GM12875 (cell line): ENCODE measurements around the gene CPEB4.

Experiments
- H3K4me3 ChIP-seq: one replicate; pipeline ENCODE4 v1.5.1; 2011; ENCODE audit warnings: low read depth, low read length, control low read depth
- TF ChIP-seq, protein P1 (sequence below): IDR thresholded peaks from 2 replicates; pipeline ENCODE4 v1.5.1; 2011; ENCODE audit warnings: low read depth, mild to moderate bottlenecking, control low read depth, inconsistent platforms, low read length, moderate library complexity, borderline replicate concordance; ENCODE audit not compliant: insufficient read depth

CPEB4 gene

DNA sequence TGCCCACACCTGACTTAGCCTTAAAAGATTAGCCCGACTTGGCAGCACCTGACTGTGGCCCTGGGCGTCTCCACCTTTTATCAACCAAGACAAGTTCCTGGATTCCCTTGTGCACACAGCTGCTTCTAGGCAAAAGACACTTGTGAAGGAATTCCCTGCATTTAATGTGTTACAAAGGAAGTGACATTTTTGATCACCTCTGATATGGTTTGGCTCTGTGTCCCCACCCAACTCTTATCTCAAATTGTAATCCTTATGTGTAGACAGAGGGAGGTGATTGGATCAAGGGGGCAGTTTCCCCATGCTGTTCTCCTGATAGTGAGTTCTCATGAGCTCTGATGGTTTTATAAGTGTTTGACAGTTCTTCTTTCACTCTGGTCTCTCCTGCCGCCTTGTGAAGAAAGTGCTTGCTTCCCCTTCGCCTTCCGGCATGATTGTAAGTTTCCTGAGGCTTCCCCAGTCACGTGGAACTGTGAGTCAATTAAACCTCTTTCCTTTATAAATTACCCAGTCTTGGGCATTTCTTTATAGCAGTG, 2.6 kb upstream of the CPEB4 start:
- TF ChIP-seq, protein P1, sequence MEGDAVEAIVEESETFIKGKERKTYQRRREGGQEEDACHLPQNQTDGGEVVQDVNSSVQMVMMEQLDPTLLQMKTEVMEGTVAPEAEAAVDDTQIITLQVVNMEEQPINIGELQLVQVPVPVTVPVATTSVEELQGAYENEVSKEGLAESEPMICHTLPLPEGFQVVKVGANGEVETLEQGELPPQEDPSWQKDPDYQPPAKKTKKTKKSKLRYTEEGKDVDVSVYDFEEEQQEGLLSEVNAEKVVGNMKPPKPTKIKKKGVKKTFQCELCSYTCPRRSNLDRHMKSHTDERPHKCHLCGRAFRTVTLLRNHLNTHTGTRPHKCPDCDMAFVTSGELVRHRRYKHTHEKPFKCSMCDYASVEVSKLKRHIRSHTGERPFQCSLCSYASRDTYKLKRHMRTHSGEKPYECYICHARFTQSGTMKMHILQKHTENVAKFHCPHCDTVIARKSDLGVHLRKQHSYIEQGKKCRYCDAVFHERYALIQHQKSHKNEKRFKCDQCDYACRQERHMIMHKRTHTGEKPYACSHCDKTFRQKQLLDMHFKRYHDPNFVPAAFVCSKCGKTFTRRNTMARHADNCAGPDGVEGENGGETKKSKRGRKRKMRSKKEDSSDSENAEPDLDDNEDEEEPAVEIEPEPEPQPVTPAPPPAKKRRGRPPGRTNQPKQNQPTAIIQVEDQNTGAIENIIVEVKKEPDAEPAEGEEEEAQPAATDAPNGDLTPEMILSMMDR: no peak

DNA sequence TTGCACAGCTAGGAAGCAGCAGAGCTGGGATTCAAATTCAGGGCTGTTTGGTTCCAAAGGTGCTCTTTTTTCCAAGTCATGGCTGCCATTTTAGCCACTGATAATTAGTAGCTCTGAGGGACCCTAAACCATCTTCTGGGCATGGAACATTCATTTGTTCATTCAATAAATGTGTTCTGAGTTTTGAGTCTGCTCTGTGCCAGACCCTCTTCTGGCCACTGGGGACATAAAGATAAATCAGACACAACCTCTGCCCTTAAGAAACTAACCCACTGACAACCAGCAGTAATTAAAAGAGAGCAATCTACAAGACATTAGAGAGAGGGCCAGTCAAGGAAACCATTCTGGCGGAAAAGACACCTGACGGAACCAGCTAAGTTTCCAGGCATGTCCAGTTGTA, 2.0 kb upstream of the CPEB4 start:
- no peak overlapping the region for H3K4me3 ChIP-seq
- TF ChIP-seq, protein P1: no peak

More for the DNA sequence above, 2.6 kb upstream of the CPEB4 start:
- H3K4me3 ChIP-seq: no peak overlapping the region

DNA sequence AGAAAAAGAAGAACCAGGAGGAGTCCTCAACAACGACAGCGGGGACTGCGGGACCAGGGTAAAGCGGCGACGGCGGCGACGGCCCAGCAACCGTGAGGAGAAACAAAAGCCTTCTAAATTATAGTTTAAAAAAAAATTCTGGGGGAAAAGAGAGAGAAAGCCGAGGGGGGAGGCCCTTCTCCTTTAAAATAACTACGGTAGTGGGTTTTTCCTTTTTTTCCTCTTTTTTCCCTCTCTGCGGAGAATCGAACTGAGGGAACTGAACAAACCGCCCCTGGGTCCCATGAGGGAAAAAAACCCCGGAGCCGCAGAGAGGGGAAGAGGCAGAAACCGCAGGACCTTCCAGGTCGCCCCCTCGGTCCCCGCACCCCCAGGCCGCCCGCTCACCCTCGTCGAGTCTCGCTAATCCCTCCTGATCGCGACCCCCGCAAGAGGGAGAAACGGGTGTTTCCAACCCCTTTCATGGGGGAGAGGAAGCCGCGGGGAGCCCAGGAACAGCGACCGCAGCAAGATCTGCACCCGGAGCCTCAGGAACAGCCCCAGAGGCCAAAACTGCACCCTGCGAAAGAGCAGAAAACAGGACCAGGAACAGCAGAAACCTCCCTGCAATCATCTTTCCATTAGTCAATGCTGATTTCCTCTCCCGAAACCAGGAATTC, 453 bp downstream of the CPEB4 start:
- peak overlapping the region; percentile 71 for H3K4me3 ChIP-seq
- TF ChIP-seq, protein P1: no peak

DNA sequence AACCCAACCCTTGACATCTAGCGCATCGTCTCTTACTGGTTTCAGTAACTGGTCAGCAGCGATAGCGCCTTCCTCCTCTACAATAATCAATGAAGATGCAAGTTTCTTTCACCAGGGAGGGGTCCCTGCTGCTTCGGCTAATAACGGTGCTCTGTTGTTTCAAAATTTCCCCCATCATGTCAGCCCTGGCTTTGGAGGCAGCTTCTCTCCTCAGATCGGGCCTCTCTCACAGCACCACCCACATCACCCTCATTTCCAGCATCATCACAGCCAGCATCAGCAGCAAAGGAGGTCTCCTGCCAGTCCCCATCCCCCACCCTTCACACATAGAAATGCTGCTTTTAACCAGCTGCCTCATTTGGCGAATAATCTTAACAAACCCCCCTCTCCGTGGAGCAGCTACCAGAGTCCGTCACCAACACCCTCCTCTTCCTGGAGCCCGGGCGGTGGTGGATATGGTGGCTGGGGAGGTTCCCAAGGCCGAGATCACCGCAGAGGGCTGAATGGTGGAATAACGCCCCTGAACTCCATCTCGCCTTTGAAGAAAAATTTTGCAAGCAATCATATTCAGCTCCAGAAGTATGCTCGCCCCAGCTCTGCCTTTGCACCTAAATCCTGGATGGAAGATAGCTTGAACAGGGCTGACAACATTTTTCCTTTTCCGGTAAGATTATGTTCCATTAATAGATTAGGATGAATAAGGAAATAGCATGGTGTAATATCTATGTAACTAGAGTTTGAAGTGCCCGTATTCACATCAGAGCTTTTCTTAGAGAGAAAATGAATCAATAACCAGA, 2.2 kb downstream of the CPEB4 start:
- H3K4me3 ChIP-seq: peak overlapping the region; percentile 27
- TF ChIP-seq, protein P1: no peak

DNA sequence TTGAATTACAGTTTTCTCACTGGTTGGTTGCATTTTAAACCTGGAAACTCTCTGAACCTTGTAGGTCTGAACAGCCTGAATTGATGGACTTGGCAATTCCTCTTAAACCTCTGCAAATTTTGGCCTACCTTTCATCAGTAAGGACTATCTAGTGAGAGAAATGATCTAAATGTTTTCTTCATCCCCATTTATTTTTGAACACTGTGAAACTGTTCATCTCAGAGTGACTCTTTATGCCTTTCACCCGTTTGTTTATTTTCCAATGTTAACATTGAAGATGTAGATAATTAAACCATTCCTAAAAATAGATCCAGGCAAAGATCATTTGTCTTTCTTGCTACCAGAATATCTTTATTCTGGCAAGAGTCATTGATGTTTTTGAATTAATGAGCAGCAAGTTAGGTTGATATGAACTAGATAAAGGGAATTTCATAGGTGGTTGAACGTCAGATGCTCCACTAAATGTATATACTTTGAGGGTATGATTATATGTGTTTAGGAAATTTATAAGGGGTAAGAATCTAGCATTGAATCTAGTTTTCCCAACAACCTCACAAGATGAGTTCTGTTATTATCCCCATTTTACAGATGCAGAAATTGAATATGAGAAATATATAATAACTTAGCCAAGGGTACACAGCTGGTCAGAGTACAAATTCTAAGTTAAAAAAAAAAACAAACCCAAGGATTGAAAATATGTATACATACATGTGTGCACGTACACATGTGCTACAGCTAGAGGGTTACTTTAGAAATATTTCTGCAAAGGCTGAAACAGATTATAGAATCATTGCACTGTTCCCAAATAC, 3.4 kb downstream of the CPEB4 start:
- peak overlapping the region; percentile 33 for H3K4me3 ChIP-seq
- TF ChIP-seq, protein P1: no peak

DNA sequence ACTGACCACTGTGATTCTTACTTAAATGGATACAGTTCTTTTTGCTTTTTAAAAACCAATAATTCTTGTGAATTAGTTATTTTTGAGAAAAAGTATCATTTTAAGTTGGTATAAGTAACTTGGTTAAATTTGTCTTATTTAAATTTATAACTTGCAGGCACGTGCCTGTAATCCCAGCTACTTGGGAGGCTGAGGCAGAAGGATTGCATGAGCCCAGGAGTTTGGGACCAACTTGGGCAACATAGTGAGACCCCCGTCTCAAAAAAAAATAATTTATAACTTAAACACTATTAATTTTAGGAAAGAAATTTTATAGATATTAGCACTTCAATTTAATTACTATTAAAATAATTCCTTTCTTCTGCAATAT, 5.0 kb downstream of the CPEB4 start:
- H3K4me3 ChIP-seq: no peak overlapping the region
- TF ChIP-seq, protein P1: no peak
